ENCODE data around the gene CDKN2D.

DNA sequence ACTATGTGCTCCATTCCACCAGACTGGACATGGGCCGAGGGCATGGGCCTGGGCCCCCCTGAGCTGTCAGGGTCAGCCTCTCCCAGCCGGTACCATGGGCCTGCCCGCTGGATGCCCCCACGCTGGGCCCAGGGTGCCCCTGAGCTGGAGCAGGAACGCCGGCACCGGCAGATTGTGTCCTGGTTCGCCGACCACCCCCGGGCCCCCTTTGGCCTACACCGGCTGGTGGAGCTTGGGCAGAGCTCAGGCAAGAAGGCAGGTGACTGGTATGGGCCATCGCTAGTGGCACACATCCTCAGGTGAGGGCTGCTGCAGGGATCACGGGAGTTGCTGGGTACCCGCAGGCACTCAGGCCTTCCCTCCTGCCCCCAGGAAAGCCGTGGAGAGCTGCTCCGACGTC is 22.0 kb downstream of the CDKN2D start:
- TF ChIP-seq, protein P1, sequence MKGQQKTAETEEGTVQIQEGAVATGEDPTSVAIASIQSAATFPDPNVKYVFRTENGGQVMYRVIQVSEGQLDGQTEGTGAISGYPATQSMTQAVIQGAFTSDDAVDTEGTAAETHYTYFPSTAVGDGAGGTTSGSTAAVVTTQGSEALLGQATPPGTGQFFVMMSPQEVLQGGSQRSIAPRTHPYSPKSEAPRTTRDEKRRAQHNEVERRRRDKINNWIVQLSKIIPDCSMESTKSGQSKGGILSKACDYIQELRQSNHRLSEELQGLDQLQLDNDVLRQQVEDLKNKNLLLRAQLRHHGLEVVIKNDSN (CRISPR knock-in tag; IDR thresholded peaks at IDR 0.05), result no peak
- TF ChIP-seq NR1H2 (CRISPR knock-in tag; IDR thresholded peaks at IDR 0.05) (no peak), IRF2 (CRISPR knock-in tag; IDR thresholded peaks at IDR 0.05; ENCODE audit: borderline replicate concordance, low read depth) (no peak), RELA (CRISPR knock-in tag; IDR thresholded peaks at IDR 0.05; ENCODE audit: borderline replicate concordance) (no peak), ELF4 (CRISPR knock-in tag; IDR thresholded peaks at IDR 0.05; ENCODE audit: low read depth) (no peak), ESRRA (CRISPR knock-in tag; IDR thresholded peaks at IDR 0.05; ENCODE audit: borderline replicate concordance) (no peak), ETV6 (CRISPR knock-in tag; IDR thresholded peaks at IDR 0.05) (no peak), TEAD4 (CRISPR knock-in tag; IDR thresholded peaks at IDR 0.05) (no peak), NR2C2 (CRISPR knock-in tag; IDR thresholded peaks at IDR 0.05) (no peak), CREB1 (CRISPR knock-in tag; IDR thresholded peaks at IDR 0.05) (no peak)
- TF ChIP-seq, protein P2, sequence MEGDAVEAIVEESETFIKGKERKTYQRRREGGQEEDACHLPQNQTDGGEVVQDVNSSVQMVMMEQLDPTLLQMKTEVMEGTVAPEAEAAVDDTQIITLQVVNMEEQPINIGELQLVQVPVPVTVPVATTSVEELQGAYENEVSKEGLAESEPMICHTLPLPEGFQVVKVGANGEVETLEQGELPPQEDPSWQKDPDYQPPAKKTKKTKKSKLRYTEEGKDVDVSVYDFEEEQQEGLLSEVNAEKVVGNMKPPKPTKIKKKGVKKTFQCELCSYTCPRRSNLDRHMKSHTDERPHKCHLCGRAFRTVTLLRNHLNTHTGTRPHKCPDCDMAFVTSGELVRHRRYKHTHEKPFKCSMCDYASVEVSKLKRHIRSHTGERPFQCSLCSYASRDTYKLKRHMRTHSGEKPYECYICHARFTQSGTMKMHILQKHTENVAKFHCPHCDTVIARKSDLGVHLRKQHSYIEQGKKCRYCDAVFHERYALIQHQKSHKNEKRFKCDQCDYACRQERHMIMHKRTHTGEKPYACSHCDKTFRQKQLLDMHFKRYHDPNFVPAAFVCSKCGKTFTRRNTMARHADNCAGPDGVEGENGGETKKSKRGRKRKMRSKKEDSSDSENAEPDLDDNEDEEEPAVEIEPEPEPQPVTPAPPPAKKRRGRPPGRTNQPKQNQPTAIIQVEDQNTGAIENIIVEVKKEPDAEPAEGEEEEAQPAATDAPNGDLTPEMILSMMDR (IDR thresholded peaks at IDR 0.05), result no peak
- TF ChIP-seq, protein P3, sequence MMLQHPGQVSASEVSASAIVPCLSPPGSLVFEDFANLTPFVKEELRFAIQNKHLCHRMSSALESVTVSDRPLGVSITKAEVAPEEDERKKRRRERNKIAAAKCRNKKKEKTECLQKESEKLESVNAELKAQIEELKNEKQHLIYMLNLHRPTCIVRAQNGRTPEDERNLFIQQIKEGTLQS (CRISPR knock-in tag; conservative IDR thresholded peaks at IDR 0.05), result no peak
- TF ChIP-seq, protein P4, sequence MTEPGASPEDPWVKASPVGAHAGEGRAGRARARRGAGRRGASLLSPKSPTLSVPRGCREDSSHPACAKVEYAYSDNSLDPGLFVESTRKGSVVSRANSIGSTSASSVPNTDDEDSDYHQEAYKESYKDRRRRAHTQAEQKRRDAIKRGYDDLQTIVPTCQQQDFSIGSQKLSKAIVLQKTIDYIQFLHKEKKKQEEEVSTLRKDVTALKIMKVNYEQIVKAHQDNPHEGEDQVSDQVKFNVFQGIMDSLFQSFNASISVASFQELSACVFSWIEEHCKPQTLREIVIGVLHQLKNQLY (CRISPR knock-in tag; IDR thresholded peaks at IDR 0.05), result no peak

Data from WTC11 (cell line).